ENCODE results near the gene ARHGAP1.
"Not testable (repeated sequence)": the region's sequence is repeated elsewhere in the genome, so short reads cannot be mapped to it uniquely, and the experiment has no call there.

Gene ARHGAP1

DNA sequence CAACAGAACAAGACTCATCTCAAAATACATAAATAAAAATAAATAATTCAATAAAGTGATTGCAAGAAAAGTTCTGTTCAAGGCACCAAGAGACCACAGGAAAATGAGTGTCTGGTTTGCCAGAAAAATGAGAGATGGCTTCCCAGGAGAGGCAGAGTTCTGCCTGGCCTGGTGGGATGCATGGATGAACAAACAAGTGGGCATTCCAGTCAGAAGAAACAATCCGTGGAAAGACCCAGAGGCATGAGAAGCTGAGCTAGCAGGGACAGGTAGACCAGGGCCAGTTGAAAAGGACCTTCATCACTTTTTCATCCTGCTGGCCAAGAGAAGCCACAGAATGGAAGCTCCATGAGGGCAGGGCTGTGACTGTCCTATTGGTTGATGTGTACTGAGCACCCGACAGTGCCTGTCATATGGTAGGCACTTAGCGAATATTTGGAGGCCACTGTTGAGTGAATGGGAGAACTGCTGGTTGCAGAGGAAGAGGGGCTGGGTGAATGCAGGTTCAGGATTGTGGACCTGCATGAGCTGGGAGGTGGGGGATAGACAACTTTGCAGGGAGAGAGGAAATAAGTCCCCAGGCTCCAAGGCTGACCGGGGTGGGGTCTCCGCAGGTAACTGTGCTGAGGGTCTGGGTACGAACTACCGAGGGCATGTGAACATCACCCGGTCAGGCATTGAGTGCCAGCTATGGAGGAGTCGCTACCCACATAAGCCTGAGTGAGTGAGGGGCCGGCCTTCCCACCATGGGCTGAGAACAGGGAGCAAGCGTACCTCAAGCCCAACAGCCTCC lies 22.3 kb upstream of the ARHGAP1 start:
- no peak for DNase-seq

DNA sequence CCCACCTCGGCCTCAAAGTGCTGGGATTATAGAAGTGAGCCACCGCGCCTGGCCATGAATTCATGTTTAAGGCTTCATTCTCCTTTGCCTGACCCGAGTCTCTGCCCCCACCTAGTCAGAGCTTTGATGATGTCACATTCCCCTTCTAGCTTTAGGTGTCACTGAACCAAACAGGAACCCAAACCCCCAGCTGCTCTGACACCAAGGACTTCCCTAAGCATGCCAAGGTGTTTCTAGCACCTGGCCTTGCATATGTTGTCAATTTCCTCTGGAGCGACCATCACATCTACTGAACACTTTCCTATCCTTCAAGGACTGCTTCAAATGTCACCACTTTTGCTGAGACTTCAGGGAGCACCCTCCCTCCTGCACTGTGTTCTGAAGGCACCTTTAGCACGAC lies 20.9 kb upstream of the ARHGAP1 start:
- no peak for DNase-seq

DNA sequence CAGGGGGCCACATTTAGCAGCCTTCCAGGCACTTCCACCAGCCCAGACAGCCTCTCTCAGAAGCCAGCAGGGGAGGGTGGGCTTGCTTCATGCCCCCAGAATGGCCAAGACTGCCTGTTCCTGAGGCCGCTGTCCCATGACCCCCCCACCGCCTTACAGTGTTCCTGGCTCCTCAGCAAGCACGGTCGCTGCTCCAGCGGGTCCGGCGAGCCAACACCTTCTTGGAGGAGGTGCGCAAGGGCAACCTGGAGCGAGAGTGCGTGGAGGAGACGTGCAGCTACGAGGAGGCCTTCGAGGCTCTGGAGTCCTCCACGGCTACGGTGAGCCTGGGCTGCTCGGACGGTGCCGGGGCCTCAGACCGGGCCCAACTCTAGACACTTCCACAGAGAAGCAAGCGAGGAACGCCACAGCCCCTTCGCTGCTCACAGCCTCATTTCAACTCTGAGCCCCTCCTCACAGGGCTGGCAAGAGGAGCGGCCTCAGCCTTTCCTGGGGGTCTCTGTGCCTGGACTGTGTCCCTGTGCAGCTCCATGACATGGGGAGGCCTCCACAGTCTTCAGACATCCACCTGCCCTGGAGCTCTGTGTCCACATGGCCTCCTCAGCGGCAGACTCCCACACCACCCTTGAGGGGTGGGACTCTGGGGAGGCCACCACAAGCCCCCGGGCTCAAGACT lies 19.3 kb upstream of the ARHGAP1 start:
- no peak for DNase-seq

DNA sequence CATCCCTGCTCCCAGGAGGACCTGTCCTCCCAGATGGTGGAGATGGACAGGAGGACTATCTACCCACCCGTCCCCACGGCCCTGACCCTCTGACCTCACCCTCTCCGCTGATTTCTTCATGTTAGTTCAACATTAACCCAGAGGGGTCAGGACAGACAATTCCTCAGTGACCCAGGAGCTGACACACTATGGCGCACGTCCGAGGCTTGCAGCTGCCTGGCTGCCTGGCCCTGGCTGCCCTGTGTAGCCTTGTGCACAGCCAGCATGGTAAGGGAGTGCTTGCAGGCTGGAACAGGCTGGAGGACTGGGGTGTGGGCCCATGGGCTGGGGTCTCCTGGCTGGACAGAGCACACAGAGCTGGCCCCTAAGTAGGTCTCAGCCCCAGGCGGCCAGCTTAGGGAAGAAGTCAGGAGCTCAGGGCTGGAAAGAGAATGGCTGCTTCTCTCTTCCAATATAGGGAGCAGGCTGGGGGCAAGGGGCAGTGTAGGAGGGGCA lies 18.7 kb upstream of the ARHGAP1 start, which contains the start of gene F2:
F2 (plus strand) TSS at position 166 of the 495 bp plus-strand sequence; CDS start at position 189, 23 bp downstream.
- DNase-seq: no peak

DNA sequence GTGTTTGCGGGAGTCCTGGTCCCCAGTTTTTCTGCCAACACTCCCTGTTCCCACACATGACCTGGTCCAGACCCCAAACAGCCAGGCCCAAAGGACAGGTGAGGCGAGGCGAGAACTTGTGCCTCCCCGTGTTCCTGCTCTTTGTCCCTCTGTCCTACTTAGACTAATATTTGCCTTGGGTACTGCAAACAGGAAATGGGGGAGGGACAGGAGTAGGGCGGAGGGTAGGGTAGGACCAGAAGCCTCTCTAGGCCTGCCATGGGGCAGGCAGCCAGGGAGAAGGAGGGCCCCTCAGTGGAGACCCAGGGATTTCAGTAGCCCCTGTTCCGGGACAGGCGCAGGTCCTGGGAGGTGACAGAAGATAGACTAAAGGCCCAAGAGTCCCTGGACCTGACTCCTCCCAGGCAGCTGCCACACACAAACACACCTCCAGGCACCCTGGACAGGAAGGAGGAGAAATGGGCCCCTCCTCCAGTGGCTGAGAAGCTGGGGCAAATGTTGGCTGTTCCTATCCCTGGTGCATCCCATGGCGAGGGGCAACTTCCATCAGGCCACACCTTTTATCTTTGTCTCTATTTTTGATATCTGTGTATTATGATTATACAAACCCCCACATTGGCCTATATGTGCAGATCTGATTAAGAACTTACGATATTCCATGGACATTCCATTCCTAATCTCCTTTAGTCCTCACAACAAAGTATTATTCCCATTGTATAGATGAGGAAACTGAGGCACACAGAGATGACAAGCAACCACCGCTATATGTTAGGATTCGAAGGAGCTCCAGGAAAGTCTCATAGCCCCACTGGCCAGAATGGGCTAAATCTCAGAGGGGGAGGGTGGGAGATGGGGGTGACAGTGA lies 18.0 kb upstream of the ARHGAP1 start:
- DNase-seq: no peak

DNA sequence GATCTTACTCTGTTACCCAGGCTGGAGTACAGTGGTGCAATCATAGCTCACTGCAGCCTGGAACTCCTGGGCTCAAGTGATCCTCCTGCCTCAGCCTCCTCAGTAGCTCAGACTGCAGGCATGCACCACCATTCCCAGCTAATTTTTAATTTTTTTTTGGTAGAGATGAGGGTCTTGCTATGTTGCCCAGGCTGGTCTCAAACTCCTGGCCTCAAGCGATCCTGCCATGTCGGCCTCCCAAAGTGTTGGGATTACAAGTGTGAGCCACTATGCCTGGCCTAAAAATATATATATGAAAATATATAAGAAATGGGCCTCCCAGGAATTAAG lies 17.4 kb upstream of the ARHGAP1 start:
- DNase-seq: not testable (repeated sequence)

DNA sequence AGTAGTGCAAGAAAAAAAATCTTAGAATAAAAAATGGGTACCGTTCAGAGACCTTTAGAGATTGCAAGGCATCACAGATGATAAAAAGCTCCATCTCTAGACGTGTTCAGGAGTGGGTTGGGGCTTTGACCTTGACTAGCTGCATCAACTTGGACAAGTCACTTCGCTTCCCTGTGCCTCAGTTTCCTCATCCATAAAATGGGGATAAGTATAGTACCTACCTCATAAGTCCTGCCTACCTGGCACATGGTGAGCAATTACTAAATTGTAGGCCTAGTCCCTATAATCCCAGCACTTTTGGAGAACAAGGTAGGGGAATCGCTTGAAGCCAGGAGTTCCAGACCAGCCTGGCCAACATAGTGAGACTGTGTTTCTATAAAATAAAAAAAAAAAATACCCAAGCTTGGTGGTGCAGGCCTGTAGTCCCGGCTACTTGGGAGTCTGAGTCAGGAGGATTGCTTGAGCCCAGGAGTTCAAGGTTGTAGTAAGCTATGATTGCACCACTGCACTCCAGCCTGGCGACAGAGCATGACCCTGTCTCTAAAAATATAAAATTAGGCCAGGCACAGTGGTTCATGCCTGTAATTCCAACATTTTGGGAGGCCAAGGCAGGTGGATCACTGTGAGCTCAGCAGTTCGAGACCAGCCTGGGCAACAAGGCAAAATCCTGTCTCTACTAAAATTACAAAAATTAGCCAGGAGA lies 12.6 kb upstream of the ARHGAP1 start:
- DNase-seq: no peak

DNA sequence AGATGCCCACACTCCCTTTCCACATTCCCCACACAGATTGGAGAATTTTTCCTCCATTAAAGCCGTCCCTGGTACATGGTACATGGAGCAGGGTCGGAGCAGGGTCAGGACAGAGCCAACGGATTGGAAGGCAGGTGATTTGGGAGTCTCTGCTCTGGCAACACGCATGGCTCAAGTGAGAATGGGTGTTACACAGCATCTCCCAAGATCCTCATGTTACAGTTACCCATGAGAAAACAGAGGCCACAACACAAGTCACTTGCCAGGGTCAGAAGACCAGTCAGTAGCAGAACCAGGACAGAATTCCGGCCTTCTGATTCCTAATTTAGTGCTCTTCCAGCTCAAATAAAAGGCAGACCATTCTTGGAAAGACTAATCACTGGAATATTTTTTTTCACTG lies 10.9 kb upstream of the ARHGAP1 start:
- no peak for DNase-seq

DNA sequence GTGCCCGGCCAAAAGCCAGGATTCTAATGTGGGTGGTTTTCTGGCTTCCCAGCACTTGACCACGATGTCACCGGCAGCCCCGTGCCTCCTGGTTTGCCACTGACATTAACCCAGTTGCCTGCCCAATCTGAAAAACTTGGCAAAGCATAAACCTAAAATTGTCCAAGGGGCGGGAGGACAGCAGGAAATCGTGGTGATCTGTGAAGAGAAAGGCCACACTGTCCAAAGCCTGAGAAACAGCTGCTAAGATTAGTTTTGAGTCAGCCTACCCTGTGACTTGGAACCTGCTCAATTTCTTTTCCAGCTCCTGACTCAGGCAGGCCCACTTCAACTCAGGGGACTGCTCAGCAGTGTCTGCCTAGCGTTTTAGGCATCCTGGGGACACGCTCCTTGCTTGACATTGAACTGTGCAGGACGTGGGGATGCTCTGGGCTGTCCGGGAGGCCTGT lies 10.4 kb upstream of the ARHGAP1 start:
- DNase-seq: no peak

DNA sequence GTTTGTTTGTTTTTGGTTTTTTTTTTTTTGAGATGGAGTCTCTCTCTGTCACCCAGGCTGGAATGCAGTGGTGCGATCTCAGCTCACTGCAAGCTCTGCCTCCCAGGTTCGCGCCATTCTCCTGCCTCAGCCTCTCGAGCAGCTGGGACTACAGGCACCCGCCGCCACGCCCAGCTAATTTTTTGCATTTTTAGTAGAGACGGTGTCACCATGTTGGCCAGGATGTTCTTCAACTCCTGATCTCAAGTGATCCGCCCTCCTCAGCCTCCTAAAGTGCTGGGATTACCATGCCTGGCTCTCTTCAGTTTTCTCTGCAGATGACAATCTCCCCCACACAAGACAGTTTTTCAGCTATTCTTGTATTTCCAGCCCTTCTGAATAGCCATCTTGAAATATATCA lies 8.9 kb upstream of the ARHGAP1 start:
- not testable (repeated sequence) for DNase-seq

DNA sequence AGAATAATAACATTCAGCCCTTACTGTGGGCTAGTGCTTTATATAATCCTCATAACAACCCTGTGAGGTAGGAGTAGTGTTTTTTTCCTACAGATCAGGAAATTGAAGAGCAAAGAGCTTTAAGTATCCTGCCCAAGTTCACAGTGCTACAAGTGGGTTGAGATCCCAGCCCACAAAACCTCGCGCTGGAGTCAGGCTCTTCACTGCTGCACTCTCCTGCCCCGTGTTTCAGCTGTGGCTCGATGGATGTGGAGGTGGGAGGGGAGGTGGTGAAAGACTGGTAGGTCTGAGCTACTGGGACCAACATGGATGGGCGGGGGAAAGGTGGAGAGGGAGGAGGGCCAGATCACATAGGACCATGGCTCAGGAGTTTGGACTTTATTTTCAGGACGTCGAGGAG lies 6.5 kb upstream of the ARHGAP1 start:
- no peak for DNase-seq

DNA sequence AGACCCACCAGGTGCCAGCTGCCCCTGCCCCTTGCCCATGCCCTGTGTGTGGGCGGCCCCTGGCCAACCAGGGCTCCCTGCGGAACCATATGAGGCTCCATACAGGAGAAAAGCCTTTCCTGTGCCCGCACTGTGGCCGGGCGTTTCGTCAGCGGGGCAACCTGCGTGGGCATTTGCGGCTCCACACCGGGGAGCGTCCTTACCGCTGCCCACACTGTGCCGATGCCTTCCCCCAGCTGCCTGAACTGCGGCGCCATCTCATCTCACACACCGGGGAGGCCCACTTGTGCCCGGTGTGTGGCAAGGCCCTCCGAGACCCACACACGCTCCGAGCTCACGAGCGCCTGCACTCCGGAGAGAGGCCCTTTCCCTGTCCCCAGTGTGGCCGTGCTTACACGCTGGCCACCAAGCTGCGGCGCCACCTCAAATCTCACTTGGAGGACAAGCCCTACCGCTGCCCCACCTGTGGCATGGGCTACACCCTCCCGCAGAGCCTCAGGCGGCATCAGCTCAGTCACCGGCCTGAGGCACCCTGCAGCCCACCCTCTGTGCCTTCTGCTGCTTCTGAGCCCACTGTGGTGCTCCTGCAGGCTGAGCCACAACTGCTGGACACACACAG lies 4.8 kb upstream of the ARHGAP1 start:
- no peak for DNase-seq

DNA sequence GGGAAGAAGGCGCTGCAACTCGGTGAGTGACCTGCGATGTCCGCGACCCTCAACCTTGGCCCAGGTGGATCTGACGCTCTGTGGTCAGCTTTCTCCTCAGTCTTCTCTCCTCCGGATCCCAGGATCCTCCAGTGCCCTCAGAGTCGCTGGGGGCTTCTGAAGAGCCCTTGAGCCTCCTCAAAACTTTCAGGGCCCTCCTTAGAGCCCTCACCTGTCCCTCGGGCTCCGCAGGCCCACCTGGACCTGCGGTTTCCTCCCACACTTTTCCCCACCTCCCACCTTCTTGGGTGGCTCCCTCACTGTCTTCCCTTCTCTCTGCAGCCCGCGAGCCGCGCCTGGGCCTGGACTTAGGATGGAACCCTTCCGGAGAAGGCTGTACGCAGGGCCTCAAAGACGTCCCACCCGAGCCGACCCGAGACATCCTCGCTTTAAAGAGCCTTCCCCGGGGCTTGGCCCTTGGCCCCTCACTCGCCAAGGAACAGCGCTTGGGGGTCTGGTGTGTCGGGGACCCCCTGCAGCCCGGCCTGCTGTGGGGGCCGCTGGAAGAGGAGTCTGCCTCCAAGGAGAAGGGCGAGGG lies 747 bp upstream of the ARHGAP1 start:
- DNase-seq: no peak

DNA sequence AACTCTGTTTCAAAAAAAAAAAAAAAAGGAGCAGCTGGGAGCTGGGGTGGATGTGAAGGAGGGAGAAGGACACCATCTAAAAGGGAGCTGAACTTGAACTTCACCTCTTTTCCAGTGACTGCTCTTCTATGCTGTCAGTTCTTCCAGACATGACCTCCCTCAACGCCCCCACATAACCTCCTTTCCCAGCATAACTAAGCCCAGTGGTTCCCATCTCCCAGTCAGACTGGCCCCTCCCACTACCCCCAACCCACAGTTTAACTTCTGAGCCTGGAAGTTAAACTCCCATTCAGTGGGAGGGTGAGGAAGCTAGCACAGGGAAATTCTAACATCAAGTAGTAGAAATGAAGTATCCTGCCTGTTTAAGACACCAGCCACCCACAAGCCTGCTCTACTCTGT lies 1.8 kb downstream of the ARHGAP1 start:
- no peak for DNase-seq

DNA sequence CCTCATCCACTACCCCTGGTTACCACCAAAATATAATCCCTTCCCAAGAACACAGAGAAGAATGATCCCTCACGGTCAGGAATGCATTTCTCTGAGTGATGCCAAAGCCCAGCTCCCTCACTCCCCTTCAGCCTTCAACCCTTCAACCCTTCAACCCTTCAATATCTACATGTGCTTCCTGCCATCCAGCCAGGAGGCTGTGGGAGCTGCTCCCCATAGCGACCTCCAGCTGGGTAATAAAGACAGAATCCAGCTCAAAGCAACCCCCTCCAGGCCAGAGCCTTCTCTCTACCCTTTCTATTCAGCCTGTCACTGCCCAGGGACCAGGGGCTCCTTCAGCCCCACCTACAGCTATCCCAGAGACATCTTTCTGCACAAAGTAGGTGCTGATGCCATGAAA lies 2.7 kb downstream of the ARHGAP1 start:
- no peak for DNase-seq

DNA sequence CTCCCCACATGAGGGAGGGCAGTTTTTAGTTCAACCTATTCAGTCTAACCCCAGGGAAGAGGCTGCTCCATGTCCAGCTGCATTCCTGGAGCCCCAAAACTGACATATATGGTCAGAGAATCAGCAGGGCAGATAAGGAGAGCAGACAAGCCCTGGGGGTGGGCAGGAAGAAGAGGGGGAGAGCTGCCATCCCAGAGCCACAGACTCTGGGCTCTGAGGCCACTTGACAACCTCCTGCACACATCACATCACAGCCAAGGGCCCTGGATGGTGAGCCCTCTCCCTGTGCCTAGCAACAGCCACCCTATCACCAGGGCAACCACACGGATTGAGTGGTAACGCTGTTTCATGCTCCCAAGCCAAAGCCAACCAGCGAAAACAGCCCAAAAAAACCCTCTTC lies 3.1 kb downstream of the ARHGAP1 start:
- no peak for DNase-seq

DNA sequence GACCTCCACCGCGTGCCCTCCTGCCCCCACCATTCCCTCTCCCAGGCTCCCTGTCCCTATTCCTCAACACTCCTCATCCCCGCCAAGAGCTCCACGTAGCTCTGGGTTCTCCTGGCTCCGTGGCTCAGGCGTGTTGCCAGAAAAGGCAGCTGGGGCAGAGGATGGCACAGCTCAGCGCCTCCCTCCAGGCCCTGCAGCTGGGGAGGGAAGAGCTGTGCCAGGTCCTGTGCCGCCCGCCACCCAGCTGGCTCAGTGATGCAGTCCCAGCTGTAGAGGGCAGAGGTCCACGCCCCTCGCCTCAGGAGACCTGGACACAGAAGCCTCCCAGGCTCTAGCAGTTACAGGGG lies 4.2 kb downstream of the ARHGAP1 start:
- no peak for DNase-seq

DNA sequence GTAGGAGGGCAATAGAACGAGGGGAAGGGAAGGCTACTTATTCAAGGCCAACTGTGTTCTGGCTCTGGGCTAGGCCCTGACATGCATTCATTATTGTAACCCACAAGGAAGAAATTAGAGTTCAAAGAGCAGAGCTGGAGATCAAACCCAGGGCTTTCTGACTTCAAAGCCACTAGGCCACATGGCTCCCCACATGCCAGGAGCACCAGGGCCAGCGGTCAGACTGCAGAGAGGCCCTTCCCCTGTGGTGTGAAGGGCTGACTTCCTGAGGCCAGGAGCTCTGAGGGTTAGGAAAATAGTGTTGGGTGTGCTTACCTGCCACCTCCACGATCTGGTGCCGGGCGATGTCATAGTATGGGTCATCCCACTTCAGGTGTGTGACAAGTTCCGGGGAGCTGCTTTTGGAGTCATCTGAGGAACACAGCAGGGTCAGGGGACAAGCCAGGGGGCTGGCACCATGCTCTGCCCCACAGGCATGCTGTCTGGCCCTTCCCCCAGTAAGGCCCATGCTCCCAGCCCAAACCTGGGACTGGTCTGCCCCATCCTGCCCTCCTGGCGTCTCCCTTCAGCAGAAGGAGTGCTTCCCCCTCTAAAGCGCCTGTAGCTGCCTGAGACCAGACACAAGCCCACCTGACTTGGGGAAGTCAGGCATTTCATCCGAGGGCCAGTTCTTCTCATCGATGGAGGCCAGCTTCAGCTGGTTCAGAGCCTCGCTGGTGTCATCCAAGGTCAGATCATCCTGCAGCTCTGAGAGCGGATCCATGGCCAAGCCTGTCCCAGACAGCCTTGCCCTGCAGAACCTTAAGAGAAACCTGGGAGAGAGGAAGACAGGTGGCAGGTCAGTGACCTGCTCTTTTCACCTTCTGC lies 4.8 kb downstream of the ARHGAP1 start:
- DNase-seq: no peak

DNA sequence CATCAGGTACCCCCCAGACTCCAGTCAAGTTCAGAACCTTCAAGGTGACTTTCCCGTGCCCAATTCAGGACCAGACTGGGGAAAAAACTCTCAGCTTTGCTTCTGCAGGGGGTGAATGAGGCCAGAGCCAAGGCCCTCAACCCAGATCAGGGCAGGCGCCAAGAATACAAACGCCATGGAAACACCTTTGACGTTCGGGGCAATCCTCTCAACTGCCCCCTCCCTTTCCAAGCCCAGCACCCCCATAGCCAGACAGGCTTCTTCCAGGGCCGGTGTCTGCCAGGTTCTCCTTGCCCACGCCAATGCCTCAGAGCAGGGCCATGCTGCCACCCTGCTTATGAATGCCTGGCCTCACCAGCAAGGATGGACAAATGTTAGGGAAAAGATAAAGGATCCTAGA lies 5.8 kb downstream of the ARHGAP1 start:
- no peak for DNase-seq

DNA sequence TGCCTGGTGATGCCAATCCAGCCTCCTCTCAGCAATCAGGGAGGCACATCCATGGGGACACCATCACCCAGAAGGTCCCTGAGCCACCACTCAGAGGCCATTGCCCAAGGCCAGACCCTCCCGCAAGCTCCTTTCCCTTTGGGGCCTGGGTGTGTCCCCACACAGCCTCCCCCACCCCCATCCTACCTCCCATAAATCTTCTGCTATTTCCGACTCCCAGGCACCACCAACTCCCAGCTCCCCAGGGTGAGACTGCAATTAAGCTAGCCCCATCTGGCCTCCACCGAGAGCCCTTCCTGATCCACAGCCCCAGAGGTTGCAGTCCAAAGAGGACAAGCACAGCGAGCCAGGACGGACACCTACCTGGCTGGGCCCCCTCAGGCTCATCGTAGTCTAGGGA lies 6.3 kb downstream of the ARHGAP1 start:
- no peak for DNase-seq

DNA sequence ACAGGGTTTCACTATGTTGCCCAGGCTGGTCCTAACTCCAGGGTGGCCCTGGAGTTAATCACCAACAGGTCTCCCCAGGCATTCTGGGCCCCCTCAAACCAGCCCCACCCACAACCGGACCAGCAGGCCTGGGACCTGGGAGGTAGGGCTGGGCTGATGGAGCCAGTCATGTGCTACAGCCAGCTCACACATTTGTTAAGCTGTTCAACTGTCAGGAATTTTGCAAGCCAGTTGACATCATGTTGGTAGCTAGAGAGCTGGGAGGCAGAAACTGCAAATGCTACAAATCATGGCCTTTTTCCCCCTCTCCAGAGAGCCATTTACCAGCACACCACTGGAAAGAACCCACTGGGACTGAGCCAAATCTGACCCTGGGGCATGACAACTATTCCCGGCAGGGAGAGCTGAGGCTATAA lies 6.8 kb downstream of the ARHGAP1 start:
- no peak for DNase-seq

All from CD4-positive, alpha-beta T cell treated with Interleukin-4 for 1 hour (primary cell).